BE2C (cell line): ENCODE measurements around the gene MRPL54.

Source experiments
- DNase-seq: peaks from one replicate; pipeline ENCODE4 v3.0.0-alpha.2; 2020
- H3K27me3 ChIP-seq: fragments of 250-450 bp; sonication (Bioruptor Pico); 2 replicates; pipeline ENCODE4 v1.5.1; 2020; ENCODE audit warnings: mild to moderate bottlenecking
- H3K36me3 ChIP-seq: fragments of 250-450 bp; sonication (Bioruptor Pico); 2 replicates; pipeline ENCODE4 v1.5.1; 2020; ENCODE audit warnings: mild to moderate bottlenecking
- H3K4me1 ChIP-seq: fragments of 250-450 bp; sonication (Bioruptor Pico); 2 replicates; pipeline ENCODE4 v1.5.1; 2020
- H3K4me3 ChIP-seq: 2 replicates; pipeline ENCODE4 v1.5.1; 2011; ENCODE audit warnings: low read depth, low read length
- H3K9me3 ChIP-seq: fragments of 250-450 bp; sonication (Bioruptor Pico); 2 replicates; pipeline ENCODE4 v1.5.1; 2020
- CTCF ChIP-seq: IDR thresholded peaks from 2 replicates; pipeline ENCODE4 v1.5.1; 2012; ENCODE audit warnings: mild to moderate bottlenecking, low read depth, low read length

Gene MRPL54

GRCh38 chr19:3781603-3782002 is 19.1 kb downstream of the MRPL54 start:
- Histone ChIP-seq H3K4me3 (no peak overlapping the region), H3K4me1 (no peaks in the 10 kb centered on the region), H3K36me3 (no peaks in the 10 kb centered on the region), H3K27me3 (peaks cover 34% of the 10 kb centered on the region), H3K9me3 (peaks cover 7% of the 10 kb centered on the region; the same call in 1 of the 2 replicates)
- TF ChIP-seq CTCF = no peak
- DNase-seq = no peak

- DNase-seq = no peak
- no peak for TF ChIP-seq CTCF
- H3K4me1 ChIP-seq = no peaks in the 10 kb centered on the region
- H3K36me3 ChIP-seq = no peaks in the 10 kb centered on the region
- peaks cover 7% of the 10 kb centered on the region; the same call in 1 of the 2 replicates for H3K9me3 ChIP-seq
- no peak overlapping the region for H3K4me3 ChIP-seq
- H3K27me3 ChIP-seq = peaks cover 39% of the 10 kb centered on the region
These were observed 19.8 kb downstream of the MRPL54 start for GRCh38 chr19:3782330-3782729.

- DNase-seq = no peak
- no peak overlapping the region for H3K4me3 ChIP-seq
- H3K27me3 ChIP-seq = peaks cover 39% of the 10 kb centered on the region
- H3K4me1 ChIP-seq = no peaks in the 10 kb centered on the region
- TF ChIP-seq CTCF = no peak
- H3K9me3 ChIP-seq = peaks cover 7% of the 10 kb centered on the region; the same call in 1 of the 2 replicates
- H3K36me3 ChIP-seq = no peaks in the 10 kb centered on the region
These were observed 20.4 kb downstream of the MRPL54 start for GRCh38 chr19:3782903-3783302.

- Histone ChIP-seq H3K9me3 (peaks cover 7% of the 10 kb centered on the region; the same call in 1 of the 2 replicates), H3K4me3 (no peak overlapping the region), H3K27me3 (peaks cover 33% of the 10 kb centered on the region), H3K36me3 (no peaks in the 10 kb centered on the region), H3K4me1 (no peaks in the 10 kb centered on the region)
- peak; percentile 46 for TF ChIP-seq CTCF
- DNase-seq = peak; percentile 59
These were observed 21.4 kb downstream of the MRPL54 start for GRCh38 chr19:3783660-3784584.

GRCh38 chr19:3784607-3785450 is 22.3 kb downstream of the MRPL54 start:
- TF ChIP-seq CTCF = no peak
- Histone ChIP-seq H3K9me3 (peaks cover 7% of the 10 kb centered on the region; the same call in 1 of the 2 replicates), H3K4me1 (no peaks in the 10 kb centered on the region), H3K4me3 (no peak overlapping the region), H3K36me3 (no peaks in the 10 kb centered on the region), H3K27me3 (peaks cover 33% of the 10 kb centered on the region)
- no peak for DNase-seq
